ENCODE results near the gene NFATC2.
"Not testable (repeated sequence)": the region's sequence is repeated elsewhere in the genome, so short reads cannot be mapped to it uniquely, and the experiment has no call there.

Gene NFATC2

GRCh38 chr20:51493346-51493791 lies 49.1 kb downstream of the NFATC2 start:
- DNase-seq = no peak

- no peak for DNase-seq
These were observed 50.1 kb downstream of the NFATC2 start for GRCh38 chr20:51492167-51493092.

GRCh38 chr20:51491393-51491792 lies 51.1 kb downstream of the NFATC2 start:
- DNase-seq = no peak

GRCh38 chr20:51490635-51491034 lies 51.9 kb downstream of the NFATC2 start:
- no peak for DNase-seq

- DNase-seq = no peak
These were observed 52.9 kb downstream of the NFATC2 start for GRCh38 chr20:51489611-51490010.

- no peak for DNase-seq
These were observed 54.2 kb downstream of the NFATC2 start for GRCh38 chr20:51488331-51488730.

GRCh38 chr20:51487565-51488268 lies 54.8 kb downstream of the NFATC2 start:
- no peak for DNase-seq

GRCh38 chr20:51487076-51487475 lies 55.4 kb downstream of the NFATC2 start:
- DNase-seq = no peak

- no peak for DNase-seq
These were observed 56.1 kb downstream of the NFATC2 start for GRCh38 chr20:51486197-51487005.

- no peak for DNase-seq
These were observed 57.7 kb downstream of the NFATC2 start for GRCh38 chr20:51484831-51485230.

- DNase-seq = no peak
These were observed 58.2 kb downstream of the NFATC2 start for GRCh38 chr20:51484141-51484815.

- DNase-seq = no peak
These were observed 59.6 kb downstream of the NFATC2 start for GRCh38 chr20:51482836-51483473.

- no peak for DNase-seq
These were observed 61.1 kb downstream of the NFATC2 start for GRCh38 chr20:51481341-51481914.

- DNase-seq = no peak
These were observed 61.8 kb downstream of the NFATC2 start for GRCh38 chr20:51480507-51481270.

- DNase-seq = not testable (repeated sequence)
These were observed 66.4 kb downstream of the NFATC2 start for GRCh38 chr20:51476106-51476505.

- DNase-seq = no peak
These were observed 68.7 kb downstream of the NFATC2 start for GRCh38 chr20:51473771-51474170.

- no peak for DNase-seq
These were observed 69.3 kb downstream of the NFATC2 start for GRCh38 chr20:51473256-51473655.

GRCh38 chr20:51470907-51471411 lies 71.6 kb downstream of the NFATC2 start:
- no peak for DNase-seq

- no peak for DNase-seq
These were observed 72.1 kb downstream of the NFATC2 start for GRCh38 chr20:51470499-51470820.

- no peak for DNase-seq
These were observed 72.7 kb downstream of the NFATC2 start for GRCh38 chr20:51469578-51470498.

Data from SW 1271 (cell line).